H1 (cell line): ENCODE data around the gene TOMM34. TPM values are rescaled to one million over a fixed set of nuclear protein-coding genes. Genes with fewer than 3 reads are reported as not detected.

Experiments
- CTCF ChIA-PET: fragments of 300-600 bp; sonication (Branson Sonifier 250); formaldehyde crosslinking; loops from one replicate; lab custom pipeline; 2021; ENCODE audit not compliant: partially characterized antibody; lab: Charles Lee
- POLR2A ChIA-PET: fragments of 300-600 bp; sonication (Branson Sonifier 250); formaldehyde crosslinking; loops from one replicate; lab custom pipeline; 2021; ENCODE audit warnings: inconsistent platforms; ENCODE audit not compliant: partially characterized antibody; lab: Charles Lee
- DNase-seq, 2 experiments: peaks; one replicate each; pipeline versions ENCODE4 v3.0.0 to v3.0.0-alpha.2; 2010 to 2022; ENCODE audit warnings: low spot score in 2 of 2, low read depth in 1 of 2, mixed read lengths in 1 of 2
- FAIRE-seq: peaks from 2 replicates; lab custom pipeline; 2011; peaks lifted over from hg19 to GRCh38; lab: Jason Lieb, UNC
- H2AFZ ChIP-seq: 2 replicates; pipeline ENCODE4 v1.8.1; 2012; ENCODE audit warnings: low read length, inconsistent platforms
- H2AK5ac ChIP-seq: 2 replicates; pipeline ENCODE4 v1.6.1; 2013; ENCODE audit warnings: low read depth, low read length
- H2BK120ac ChIP-seq: replicated peaks from 2 replicates; pipeline ENCODE3; 2013; ENCODE audit warnings: low read depth, low read length, inconsistent platforms
- H2BK12ac ChIP-seq: 2 replicates; pipeline ENCODE4 v1.6.1; 2013; ENCODE audit warnings: low read depth, low read length
- H2BK15ac ChIP-seq: 2 replicates; pipeline ENCODE4 v1.6.1; 2013; ENCODE audit warnings: low read length
- H2BK20ac ChIP-seq: 2 replicates; pipeline ENCODE4 v1.6.1; 2013; ENCODE audit warnings: low read length
- H2BK5ac ChIP-seq: 2 replicates; pipeline ENCODE4 v1.6.1; 2013; ENCODE audit warnings: low read depth, low read length
- H3K14ac ChIP-seq: 2 replicates; pipeline ENCODE4 v1.6.1; 2013; ENCODE audit warnings: inconsistent platforms; ENCODE audit not compliant: insufficient read length
- H3K18ac ChIP-seq: 2 replicates; pipeline ENCODE4 v1.6.1; 2013; ENCODE audit warnings: low read length; ENCODE audit errors: extremely low read depth
- H3K23ac ChIP-seq: 2 replicates; pipeline ENCODE4 v1.6.1; 2013; ENCODE audit warnings: inconsistent platforms; ENCODE audit not compliant: insufficient read length
- H3K23me2 ChIP-seq: 2 replicates; pipeline ENCODE4 v1.6.1; 2013; ENCODE audit warnings: low read depth, low read length
- H3K27ac ChIP-seq: 2 replicates; pipeline ENCODE4 v1.6.1; 2011; ENCODE audit warnings: low read depth, low read length, inconsistent platforms
- H3K27me3 ChIP-seq, 4 experiments: replicated peaks in 1 of 4; 1 replicate in 1 of 4; 2 replicates in 3 of 4; pipeline versions ENCODE4 v1.6.1 to v1.8.1; 2011 to 2013; ENCODE audit warnings: low read length in 3 of 4, mild to moderate bottlenecking in 3 of 4, inconsistent platforms in 2 of 4, mixed read lengths in 2 of 4, moderate library complexity in 1 of 4; ENCODE audit not compliant: control insufficient read depth in 3 of 4, insufficient read depth in 3 of 4; ENCODE audit errors: extremely low read depth in 1 of 4
- H3K36me3 ChIP-seq, 4 experiments: 2 replicates each; pipeline versions ENCODE4 v1.6.1 to v1.8.1; 2011 to 2013; ENCODE audit warnings: mild to moderate bottlenecking in 4 of 4, low read length in 3 of 4, moderate library complexity in 2 of 4, control low read depth in 1 of 4, inconsistent platforms in 1 of 4; ENCODE audit not compliant: insufficient read depth in 4 of 4, control insufficient read depth in 2 of 4
- H3K4ac ChIP-seq: replicated peaks from 2 replicates; pipeline ENCODE3; 2013; ENCODE audit warnings: low read length, low read depth, mixed read lengths, inconsistent platforms; ENCODE audit not compliant: insufficient read length
- H3K4me1 ChIP-seq, 4 experiments: replicated peaks in 1 of 4; 1 replicate in 1 of 4; 2 replicates in 3 of 4; pipeline versions ENCODE4 v1.6.1 to v1.8.1; 2011 to 2013; ENCODE audit warnings: low read length in 3 of 4, inconsistent platforms in 2 of 4, mixed read lengths in 1 of 4; ENCODE audit not compliant: insufficient read depth in 4 of 4, control insufficient read depth in 3 of 4
- H3K4me2 ChIP-seq, 2 experiments: 2 replicates each; pipeline versions ENCODE4 v1.6.1 to v1.8.1; 2011 to 2013; ENCODE audit warnings: low read depth in 2 of 2, low read length in 2 of 2, control low read depth in 1 of 2, inconsistent platforms in 1 of 2, mild to moderate bottlenecking in 1 of 2; ENCODE audit not compliant: insufficient read depth in 1 of 2
- H3K4me3 ChIP-seq, 4 experiments: fragments of 200-600, 300-600 bp in 1 of 4; sonication (generic), shearing (Covaris generic), sonication (Bioruptor Twin) in 1 of 4; 2 replicates each; pipeline versions ENCODE4 v1.5.1 to v1.8.1; 2011 to 2016; ENCODE audit warnings: low read length in 4 of 4, low read depth in 3 of 4, control low read depth in 2 of 4, inconsistent platforms in 2 of 4, mild to moderate bottlenecking in 2 of 4, mixed read lengths in 1 of 4, moderate library complexity in 1 of 4; ENCODE audit not compliant: insufficient read depth in 2 of 4; ENCODE audit errors: extremely low read depth in 1 of 4
- H3K56ac ChIP-seq: replicated peaks from 2 replicates; pipeline ENCODE3; 2013; ENCODE audit warnings: low read depth, mild to moderate bottlenecking, mixed read lengths, low read length, inconsistent platforms; ENCODE audit not compliant: insufficient read length
- H3K79me1 ChIP-seq: 2 replicates; pipeline ENCODE4 v1.6.1; 2013; ENCODE audit warnings: low read depth, low read length, control low read depth
- H3K79me2 ChIP-seq, 2 experiments: 2 replicates each; pipeline versions ENCODE4 v1.6.1 to v1.8.1; 2012 to 2013; ENCODE audit warnings: low read length in 2 of 2, mild to moderate bottlenecking in 2 of 2, inconsistent platforms in 1 of 2; ENCODE audit not compliant: insufficient read depth in 2 of 2, control insufficient read depth in 1 of 2
- H3K9ac ChIP-seq, 4 experiments: replicated peaks in 1 of 4; 1 replicate in 1 of 4; 2 replicates in 3 of 4; pipeline versions ENCODE4 v1.6.1 to v1.8.1; 2011 to 2013; ENCODE audit warnings: low read depth in 3 of 4, low read length in 3 of 4, control low read depth in 2 of 4, mild to moderate bottlenecking in 2 of 4, moderate library complexity in 2 of 4, inconsistent platforms in 1 of 4; ENCODE audit errors: extremely low read depth in 1 of 4
- H3K9me3 ChIP-seq, 2 experiments: 2 replicates each; pipeline versions ENCODE4 v1.6.1 to v1.8.1; 2012 to 2013; ENCODE audit warnings: mild to moderate bottlenecking in 2 of 2, moderate library complexity in 2 of 2, control low read depth in 1 of 2, inconsistent platforms in 1 of 2, low read depth in 1 of 2, low read length in 1 of 2, mixed read lengths in 1 of 2; ENCODE audit not compliant: insufficient read depth in 2 of 2
- H4K20me1 ChIP-seq, 2 experiments: replicated peaks in 1 of 2; 2 replicates each; pipeline versions ENCODE3 to v1.8.1; 2011 to 2013; ENCODE audit warnings: inconsistent platforms in 2 of 2, low read length in 2 of 2, mild to moderate bottlenecking in 1 of 2; ENCODE audit not compliant: insufficient read depth in 2 of 2, control insufficient read depth in 1 of 2
- H4K5ac ChIP-seq: 2 replicates; pipeline ENCODE4 v1.6.1; 2013; ENCODE audit warnings: low read length, low read depth, mixed read lengths, inconsistent platforms; ENCODE audit not compliant: insufficient read length
- H4K8ac ChIP-seq: 2 replicates; pipeline ENCODE4 v1.8.0; 2013; ENCODE audit warnings: mild to moderate bottlenecking, moderate library complexity, low read length, inconsistent platforms; ENCODE audit not compliant: insufficient read depth; ENCODE audit errors: extremely low read depth
- H4K91ac ChIP-seq: replicated peaks from 2 replicates; pipeline ENCODE3; 2013; ENCODE audit warnings: low read length, mixed read lengths, inconsistent platforms; ENCODE audit not compliant: insufficient read length
- GTF2F1 ChIP-seq: IDR thresholded peaks from 2 replicates; pipeline ENCODE4 v1.6.1; 2012; ENCODE audit warnings: low read depth, low read length, improper control_type of control experiment, borderline replicate concordance
- JUND ChIP-seq: IDR thresholded peaks from 2 replicates; pipeline ENCODE4 v1.6.1; 2011; ENCODE audit warnings: mild to moderate bottlenecking, improper control_type of control experiment, low read length
- KDM4A ChIP-seq: IDR thresholded peaks from one replicate; pipeline ENCODE4 v1.7.1; 2012; ENCODE audit warnings: low read depth, mild to moderate bottlenecking, moderate library complexity, low read length, inconsistent platforms; ENCODE audit not compliant: severe bottlenecking
- KDM5A ChIP-seq: fragments of 200-600 bp; IDR thresholded peaks from 2 replicates; pipeline ENCODE4 v1.7.1; 2012; ENCODE audit warnings: mild to moderate bottlenecking, low read length, inconsistent platforms, mixed read lengths
- NANOG ChIP-seq: IDR thresholded peaks from 2 replicates; pipeline ENCODE4 v1.6.1; 2011; ENCODE audit warnings: low read length, low read depth, mild to moderate bottlenecking, inconsistent platforms; ENCODE audit not compliant: insufficient read depth, poor library complexity, severe bottlenecking
- SAP30 ChIP-seq: fragments of 300-600 bp; sonication (generic); IDR thresholded peaks from 2 replicates; pipeline ENCODE4 v1.7.1; 2012; ENCODE audit warnings: low read length, moderate library complexity, mild to moderate bottlenecking, inconsistent platforms; ENCODE audit not compliant: insufficient read depth, insufficient replicate concordance
- SP4 ChIP-seq: IDR thresholded peaks from 2 replicates; pipeline ENCODE4 v1.6.1; 2012; ENCODE audit warnings: low read length, inconsistent platforms
- SUZ12 ChIP-seq: fragments of 200-600 bp; sonication (generic); IDR thresholded peaks from 2 replicates; pipeline ENCODE4 v1.6.1; 2012; ENCODE audit warnings: mild to moderate bottlenecking, inconsistent platforms, low read length, moderate library complexity, mixed read lengths
- TAF7 ChIP-seq: optimal IDR thresholded peaks from 2 replicates; pipeline ENCODE3; 2011; ENCODE audit warnings: low read depth, mild to moderate bottlenecking, inconsistent platforms, low read length, moderate library complexity, borderline replicate concordance
- WGBS, 2 experiments: shearing (Covaris generic) in 1 of 2; methylation state at CpG; one replicate each; pipeline versions ENCODE4 v1.1.6 to v1.1.7; 2013 to 2015; ENCODE audit warnings: low lambda C conversion rate in 2 of 2, mixed read lengths in 2 of 2, inconsistent platforms in 1 of 2, low coverage in 1 of 2, missing lambda C conversion rate in 1 of 2; ENCODE audit not compliant: insufficient replicate concordance in 2 of 2, insufficient coverage in 1 of 2, insufficient read length in 1 of 2; ENCODE audit errors: extremely low coverage in 1 of 2, missing lambda C conversion rate in 1 of 2; 5-methylcytosine and 5-hydroxymethylcytosine counted together
- polyA plus RNA-seq, 7 experiments: library from polyadenylated mRNA; depleted of rRNA in 3 of 7; stranded (reverse) in 5 of 7; unstranded in 2 of 7; fragments of >200 nt in 5 of 7; fragments of 200-250 nt in 2 of 7; gene quantifications; 1 replicate in 5 of 7; 2 replicates in 1 of 7; 4 replicates in 1 of 7; pipeline versions ENCODE4 v1.2.1 to v1.2.3, GENCODE V29; 2011 to 2013; ENCODE audit warnings: missing spikeins in 2 of 7, mixed read lengths in 2 of 7
- total RNA-seq: library from RNA; stranded (reverse); fragmentation: NEBNext Ultra II Directional; extraction: Animal tissue kit (Norgen Biotek cat#: 25700); gene quantifications from 2 replicates; pipeline ENCODE4 v1.2.1, GENCODE V29; 2021
- TF ChIP-seq, protein P1 (sequence below): IDR thresholded peaks from 2 replicates; pipeline ENCODE4 v1.6.1; 2011; ENCODE audit warnings: low read length, improper control_type of control experiment
- TF ChIP-seq, protein P2 (sequence below): IDR thresholded peaks from 2 replicates; pipeline ENCODE4 v1.6.1; 2012; ENCODE audit warnings: inconsistent platforms

Gene TOMM34
- total and polyA plus RNA-seq, 2 of the 8 experiments (the other 6 are each of a cell fraction or from before 2014, with no cell fraction given), result 32.1 to 35.1 TPM

DNA sequence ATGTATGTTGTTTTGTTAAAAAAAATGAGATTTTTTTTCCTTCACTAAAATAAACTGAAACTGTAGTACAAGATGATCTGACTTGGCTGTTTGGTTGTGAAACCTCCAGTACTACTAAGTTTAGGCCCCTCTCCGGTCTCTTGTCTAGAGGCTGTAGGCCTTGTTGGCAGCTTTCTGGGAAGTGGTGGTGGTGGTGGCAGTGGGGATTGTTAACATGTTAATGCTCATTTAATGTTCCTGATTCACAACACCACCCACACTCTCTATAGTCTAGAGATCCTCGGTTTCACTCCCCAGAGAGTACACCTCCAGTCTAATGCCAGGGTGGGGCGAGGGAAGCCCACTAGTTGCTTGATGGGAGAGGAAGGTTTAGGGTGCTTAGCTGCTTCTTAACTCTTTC lies 30.2 kb upstream of the TOMM34 start:
- no peaks in the 10 kb centered on the region for H3K9me3 ChIP-seq
- no peaks in the 10 kb centered on the region for H4K20me1 ChIP-seq
- no peak for DNase-seq
- H2AFZ ChIP-seq, result no peak overlapping the region
- H4K5ac ChIP-seq, result no peak overlapping the region
- peaks cover 2% of the 10 kb centered on the region; the same call in 1 of the 2 replicates for H3K23me2 ChIP-seq
- H3K56ac ChIP-seq, result no peak overlapping the region
- H4K8ac ChIP-seq, result no peak overlapping the region
- no peak overlapping the region for H3K14ac ChIP-seq
- no peaks in the 10 kb centered on the region for H3K79me1 ChIP-seq
- ChIA-PET CTCF (no interaction called here), POLR2A (no interaction called here)
- no peak overlapping the region for H2BK5ac ChIP-seq
- no peak overlapping the region for H2BK15ac ChIP-seq
- peaks cover 0 to 10% of the 10 kb centered on the region in 2 experiments; a peak in 1 of 4 replicates for H3K79me2 ChIP-seq
- H3K23ac ChIP-seq, result no peak overlapping the region
- no peak overlapping the region for H3K4me3 ChIP-seq
- H3K4me1 ChIP-seq, result no peaks in the 10 kb centered on the region; a peak in 1 of 7 replicates
- no peak overlapping the region for H3K18ac ChIP-seq
- 82% methylated on average over 3 of the region's 3 CpGs; no CpG with 5 or more reads in 1 of the 2 experiments for WGBS, 2 experiments
- no peak overlapping the region for H2BK20ac ChIP-seq
- H4K91ac ChIP-seq, result no peak overlapping the region
- TF ChIP-seq, protein P1, sequence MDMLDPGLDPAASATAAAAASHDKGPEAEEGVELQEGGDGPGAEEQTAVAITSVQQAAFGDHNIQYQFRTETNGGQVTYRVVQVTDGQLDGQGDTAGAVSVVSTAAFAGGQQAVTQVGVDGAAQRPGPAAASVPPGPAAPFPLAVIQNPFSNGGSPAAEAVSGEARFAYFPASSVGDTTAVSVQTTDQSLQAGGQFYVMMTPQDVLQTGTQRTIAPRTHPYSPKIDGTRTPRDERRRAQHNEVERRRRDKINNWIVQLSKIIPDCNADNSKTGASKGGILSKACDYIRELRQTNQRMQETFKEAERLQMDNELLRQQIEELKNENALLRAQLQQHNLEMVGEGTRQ, result no peak
- TF ChIP-seq SAP30 (no peak), NANOG (no peak), GTF2F1 (no peak), JUND (no peak), KDM4A (no peak), SUZ12 (no peak), SP4 (no peak), KDM5A (no peak), TAF7 (no peak)
- TF ChIP-seq, protein P2, sequence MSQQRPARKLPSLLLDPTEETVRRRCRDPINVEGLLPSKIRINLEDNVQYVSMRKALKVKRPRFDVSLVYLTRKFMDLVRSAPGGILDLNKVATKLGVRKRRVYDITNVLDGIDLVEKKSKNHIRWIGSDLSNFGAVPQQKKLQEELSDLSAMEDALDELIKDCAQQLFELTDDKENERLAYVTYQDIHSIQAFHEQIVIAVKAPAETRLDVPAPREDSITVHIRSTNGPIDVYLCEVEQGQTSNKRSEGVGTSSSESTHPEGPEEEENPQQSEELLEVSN, result no peak
- no peak overlapping the region for H3K9ac ChIP-seq
- H3K27me3 ChIP-seq, result no peaks in the 10 kb centered on the region
- no peak overlapping the region for H3K4me2 ChIP-seq
- no peak overlapping the region for H3K4ac ChIP-seq
- H2AK5ac ChIP-seq, result no peak overlapping the region
- FAIRE-seq, result no peak
- H3K36me3 ChIP-seq, result peaks cover 2 to 19% (median 7%) of the 10 kb centered on the region in 4 experiments; a peak in 4 of 8 replicates
- H2BK12ac ChIP-seq, result no peak overlapping the region
- no peak overlapping the region for H3K27ac ChIP-seq
- no peak overlapping the region for H2BK120ac ChIP-seq
